Ammon's horn (tissue), 1 donor: Measurements from ENCODE around the gene CBLN3.
"Not testable (repeated sequence)": the region's sequence is repeated elsewhere in the genome, so short reads cannot be mapped to it uniquely, and the experiment has no call there.

ENCODE experiments used
- DNase-seq: peaks from one replicate; pipeline ENCODE4 v3.0.0-alpha.2; 2016; ENCODE audit warnings: low spot score

The CBLN3 gene

DNA sequence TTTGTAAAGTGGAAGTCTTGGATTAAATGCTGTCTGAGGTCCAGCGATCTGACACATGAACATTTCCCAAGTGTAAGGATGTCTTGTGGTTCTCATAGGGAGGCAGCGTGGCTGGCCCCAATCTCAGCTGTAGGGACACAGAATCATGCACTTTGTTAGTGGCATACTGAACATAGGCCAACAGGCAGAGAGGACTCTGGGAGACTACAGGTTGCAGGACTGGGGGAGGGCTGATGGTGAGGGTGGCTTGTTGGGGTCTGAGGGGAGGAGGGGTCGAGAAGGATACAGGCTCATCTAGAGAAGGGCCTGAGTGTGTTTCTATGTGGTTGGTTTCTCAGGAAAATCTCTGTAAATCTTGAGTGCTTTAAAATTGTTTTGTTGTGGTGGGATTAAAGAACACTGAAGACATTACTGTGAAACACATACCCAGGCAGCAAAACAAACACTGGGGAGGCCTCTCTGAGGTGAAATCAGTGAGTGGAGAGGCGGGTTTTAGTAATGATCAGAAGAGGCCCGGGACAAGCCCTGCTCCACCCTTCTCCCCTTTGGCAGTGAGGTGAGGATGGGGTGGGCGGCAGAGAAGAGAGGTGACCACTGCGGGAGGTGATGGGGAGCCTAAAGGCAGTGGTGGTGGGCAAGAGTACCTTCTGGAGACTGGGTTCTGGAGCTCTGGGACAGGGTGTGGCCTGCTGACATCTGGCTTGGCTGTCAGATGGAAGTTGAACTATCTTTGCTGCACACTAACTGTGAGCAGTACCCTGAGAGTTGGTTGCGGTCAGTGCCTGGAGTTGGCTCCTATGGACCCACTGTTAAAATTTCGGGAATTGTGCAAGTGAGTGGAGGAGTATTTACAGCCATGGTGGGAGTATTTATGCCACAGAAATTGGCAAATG lies 27.4 kb downstream of the CBLN3 start:
- DNase-seq, result no peak

DNA sequence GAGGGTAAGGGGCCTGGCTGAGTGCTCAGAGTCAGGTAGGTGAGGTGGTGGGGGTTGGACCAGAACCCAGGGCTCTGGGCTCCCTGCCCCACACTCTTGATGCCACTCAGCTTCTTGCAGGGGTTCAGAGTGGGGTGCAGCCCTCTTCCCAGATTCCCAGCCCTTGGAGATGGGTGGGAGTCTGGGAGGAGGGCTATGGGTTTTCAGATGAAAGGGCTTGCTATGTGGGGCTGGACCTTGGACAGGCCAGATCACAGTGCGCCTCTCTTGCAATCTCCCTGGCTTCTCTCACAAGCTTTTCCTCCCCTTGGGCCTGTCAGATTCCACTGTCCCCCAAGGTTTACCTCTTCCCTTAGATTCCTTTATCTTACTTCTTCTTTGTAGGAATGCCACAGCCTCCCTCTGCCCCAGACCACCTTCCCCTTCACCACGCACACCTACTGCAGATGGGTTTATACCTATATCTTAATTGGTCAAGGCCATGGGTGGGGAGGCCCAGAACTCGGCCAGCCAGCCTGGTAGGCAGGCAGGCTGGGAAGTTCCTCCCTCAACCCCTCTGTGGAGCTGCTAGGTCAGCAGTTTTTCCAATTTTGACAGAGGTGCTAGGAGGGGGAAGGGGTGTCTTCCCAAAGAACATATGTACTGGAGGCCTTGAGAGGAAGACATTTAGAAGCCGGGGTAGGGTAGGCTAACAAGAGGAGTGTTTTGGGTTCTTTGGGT lies 29.3 kb downstream of the CBLN3 start:
- DNase-seq, result no peak

GRCh38 chr14:24399447-24399822 lies 30.0 kb downstream of the CBLN3 start:
- no peak for DNase-seq

DNA sequence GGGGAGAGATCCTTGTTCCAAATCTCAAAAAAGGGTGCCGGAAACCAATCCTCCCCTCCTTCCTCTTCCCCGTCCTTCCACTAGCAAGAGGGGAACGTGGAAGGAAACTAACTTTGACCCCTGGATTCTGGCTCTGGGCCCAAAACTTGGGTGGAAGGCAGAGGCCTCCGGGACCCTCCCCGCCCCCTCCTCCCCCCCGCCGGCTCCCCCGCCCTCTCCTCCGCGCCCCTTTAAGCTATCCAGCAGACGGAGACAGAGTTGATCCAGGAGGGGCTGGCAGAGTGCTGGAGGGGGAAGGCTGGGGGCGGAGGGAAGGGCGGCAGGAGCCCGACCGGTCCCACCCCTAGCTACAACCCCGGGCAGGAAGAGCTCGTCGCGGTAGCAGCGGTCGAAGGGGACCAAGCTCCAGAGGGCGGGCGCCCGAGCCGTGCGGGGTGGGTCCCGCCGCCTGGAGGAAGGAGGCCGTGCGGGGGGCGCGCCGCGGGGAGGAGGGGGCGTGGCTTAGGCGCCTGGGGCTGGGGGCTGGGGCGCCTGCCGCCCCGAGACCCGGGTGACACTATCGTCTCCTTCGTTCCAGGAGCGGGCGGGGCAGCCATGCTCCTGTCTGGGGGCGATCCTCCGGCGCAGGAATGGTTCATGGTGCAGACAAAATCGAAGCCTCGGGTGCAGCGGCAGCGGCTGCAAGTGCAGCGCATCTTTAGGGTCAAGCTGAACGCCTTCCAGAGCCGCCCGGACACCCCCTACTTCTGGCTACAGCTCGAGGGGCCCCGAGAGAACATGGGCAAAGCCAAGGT lies 30.6 kb downstream of the CBLN3 start, which contains the start of gene NYNRIN:
Gene NYNRIN (plus strand): TSS at position 351 of the 794 bp plus-strand sequence. CDS start 244 bp downstream, at position 595.
- peak; percentile 32 for DNase-seq

- DNase-seq, result no peak
These were observed 31.2 kb downstream of the CBLN3 start for GRCh38 chr14:24398293-24398652.

GRCh38 chr14:24397639-24398292 lies 31.7 kb downstream of the CBLN3 start:
- no peak for DNase-seq

- peak; percentile 21 for DNase-seq
These were observed 33.6 kb downstream of the CBLN3 start for GRCh38 chr14:24395609-24396582.

- DNase-seq, result no peak
These were observed 35.2 kb downstream of the CBLN3 start for GRCh38 chr14:24394275-24394674.

DNA sequence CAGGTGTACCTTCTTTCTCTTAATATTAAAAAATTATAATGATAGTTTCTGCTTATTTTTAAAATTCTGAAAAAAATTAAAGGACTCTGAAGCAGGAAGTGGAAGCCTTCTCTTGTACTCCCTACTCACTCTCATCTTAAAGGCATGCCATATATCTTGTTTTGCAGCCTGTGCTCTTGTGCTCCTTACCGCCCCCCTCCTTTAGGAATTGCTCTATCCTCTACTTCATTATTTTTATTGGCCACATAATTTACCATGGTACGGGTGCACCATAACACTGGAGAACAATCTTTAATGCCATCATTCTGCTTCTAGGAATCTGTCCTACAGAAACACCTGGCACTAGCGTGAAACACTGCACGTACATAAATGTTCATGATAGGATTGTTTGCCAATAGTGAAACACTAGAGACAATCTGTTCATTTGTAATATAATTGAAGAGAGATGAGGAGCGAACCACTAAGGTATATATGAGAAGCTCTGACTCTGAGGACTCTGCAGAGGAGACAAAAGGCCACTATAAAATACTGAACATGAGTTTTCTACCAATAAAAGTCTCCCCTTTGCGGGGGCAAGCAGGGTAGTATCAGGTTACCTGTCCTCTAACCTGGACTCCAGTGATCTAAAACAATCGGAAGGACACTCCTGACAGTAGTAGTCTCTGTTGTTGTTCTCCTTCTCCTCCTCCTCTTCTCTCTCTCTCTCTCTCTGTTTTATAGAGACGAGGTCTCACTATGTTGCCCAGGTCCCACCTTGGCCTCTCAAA lies 37.0 kb downstream of the CBLN3 start:
- no peak for DNase-seq

DNA sequence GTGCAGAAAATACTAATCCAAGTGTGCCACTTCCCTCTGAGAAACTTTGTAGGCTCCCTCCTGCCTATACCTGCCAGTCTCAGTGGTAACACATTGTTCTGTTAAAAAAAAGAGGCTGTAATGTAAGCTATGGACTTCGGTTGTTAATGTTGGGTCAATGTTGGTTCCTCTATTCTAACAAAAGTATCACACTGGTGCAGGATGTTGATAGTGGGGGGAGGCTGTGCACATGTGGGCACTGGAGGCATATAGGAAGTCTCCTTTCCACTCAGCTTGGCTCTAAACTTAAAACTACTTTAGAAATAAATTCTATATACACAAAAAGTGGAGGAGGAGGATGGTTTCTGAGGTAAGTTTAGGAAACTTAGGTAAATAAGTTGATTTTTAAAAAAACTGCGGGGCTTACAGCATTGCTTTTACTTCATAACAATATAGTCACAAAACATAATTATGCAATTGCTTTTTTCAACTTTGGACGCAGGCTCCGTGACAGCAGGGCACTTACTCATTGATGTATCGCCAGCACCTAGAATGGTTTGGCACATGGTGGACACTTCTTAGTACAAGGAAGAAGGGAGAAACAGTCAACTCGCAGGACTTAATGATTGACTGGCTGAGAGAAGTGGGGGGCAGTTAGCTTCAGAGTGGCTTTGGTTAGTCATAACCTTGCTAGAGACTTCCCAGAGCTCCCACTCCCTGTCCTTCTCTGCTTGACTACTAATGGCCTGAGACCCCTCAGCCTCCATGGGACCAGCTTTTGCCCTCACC lies 38.6 kb downstream of the CBLN3 start:
- DNase-seq, result no peak

- DNase-seq, result no peak
These were observed 40.1 kb downstream of the CBLN3 start for GRCh38 chr14:24389226-24389848.

GRCh38 chr14:24388474-24389179 lies 40.8 kb downstream of the CBLN3 start:
- no peak for DNase-seq

DNA sequence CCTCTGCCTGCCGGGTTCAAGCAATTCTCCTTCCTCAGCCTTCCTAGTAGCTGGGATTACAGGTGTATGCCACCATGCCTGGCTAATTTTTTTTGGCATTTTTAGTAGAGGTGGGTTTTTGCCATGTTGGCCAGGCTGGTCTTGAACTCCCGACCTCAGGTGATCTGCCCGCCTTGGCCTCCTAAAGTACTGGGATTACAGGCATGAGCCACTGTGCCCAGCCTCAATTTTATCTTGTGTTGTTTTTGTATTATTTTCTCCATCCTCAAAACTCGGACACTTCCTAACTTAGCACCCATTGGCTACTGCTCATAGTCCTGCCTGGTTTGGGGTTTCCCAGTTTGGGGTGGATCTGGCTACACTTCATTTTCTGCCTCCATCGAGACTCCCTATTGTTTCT lies 41.9 kb downstream of the CBLN3 start:
- not testable (repeated sequence) for DNase-seq

DNA sequence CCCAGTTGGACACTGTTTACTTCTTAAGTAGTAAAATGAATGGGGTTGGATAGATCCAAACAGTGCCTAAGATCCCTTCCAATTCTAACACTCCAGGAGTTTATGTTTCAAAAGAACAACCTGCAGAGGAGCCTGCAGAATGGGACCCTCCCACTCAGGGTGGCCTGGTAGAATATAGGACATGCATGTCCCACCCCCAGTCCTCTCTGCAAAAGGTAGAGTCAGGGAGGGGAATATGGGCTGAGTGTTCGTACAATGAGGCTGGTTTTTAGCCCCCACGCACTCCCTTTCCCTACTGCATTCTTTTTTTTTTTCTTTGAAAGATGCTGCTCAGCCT lies 42.5 kb downstream of the CBLN3 start:
- no peak for DNase-seq

DNA sequence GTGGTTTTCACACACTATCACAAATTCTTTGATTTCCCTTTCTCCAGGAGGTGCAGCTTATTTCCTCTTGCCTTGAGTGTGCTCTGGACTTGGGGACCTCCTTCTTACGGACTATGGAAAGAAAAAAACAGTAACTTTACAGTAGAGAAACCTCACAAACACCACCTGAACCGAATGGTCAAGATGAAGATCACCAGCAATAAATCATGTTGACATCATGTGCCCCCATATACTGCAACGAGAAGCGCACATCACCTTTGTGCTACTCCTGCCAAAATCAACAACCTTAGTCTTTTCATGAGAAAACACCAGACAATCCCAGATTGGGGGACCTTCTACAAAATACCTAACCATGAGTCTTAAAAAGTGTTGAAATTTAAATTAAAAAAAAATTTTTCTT lies 43.9 kb downstream of the CBLN3 start:
- DNase-seq, result no peak

DNA sequence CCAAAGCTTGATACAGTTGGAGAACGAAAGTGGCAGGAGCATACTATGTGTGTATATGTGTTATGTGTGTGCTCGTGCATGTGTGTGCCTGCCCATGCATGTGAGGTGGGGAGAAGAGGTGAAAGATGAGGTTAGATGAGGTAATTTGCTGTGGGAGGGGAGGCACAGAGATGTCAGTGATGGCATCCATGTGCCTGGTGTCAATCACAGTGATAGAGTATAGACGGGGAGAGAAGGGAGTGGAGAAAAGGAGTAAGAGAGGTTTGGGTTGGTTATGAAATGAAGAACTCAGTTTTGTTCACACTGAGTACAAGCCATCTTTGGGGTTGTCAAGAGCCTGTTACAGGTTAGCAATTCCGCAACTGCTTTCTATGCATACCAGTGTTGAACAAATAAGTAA lies 45.3 kb downstream of the CBLN3 start:
- no peak for DNase-seq

DNA sequence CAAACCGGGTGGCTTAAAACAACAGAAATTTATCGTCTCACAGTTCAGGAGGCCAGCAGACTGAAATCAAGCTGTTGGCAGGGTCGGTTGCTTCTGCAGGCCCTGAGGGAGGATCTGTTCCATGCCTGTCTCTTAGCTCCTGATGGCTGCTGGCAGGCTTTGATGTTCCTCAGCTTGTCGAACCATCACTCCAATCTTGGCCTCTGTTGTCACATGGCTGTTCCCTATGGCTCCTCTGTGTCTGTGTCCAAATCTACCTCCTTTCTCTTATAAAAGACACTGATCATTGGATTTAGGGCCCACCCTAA lies 47.5 kb downstream of the CBLN3 start:
- DNase-seq, result no peak

GRCh38 chr14:24381363-24382063 lies 48.0 kb downstream of the CBLN3 start:
- no peak for DNase-seq
